GM19035 (cell line): ENCODE data around the gene SRGAP3.

Experiments
- ATAC-seq: cut with Tn5 transposase; IDR thresholded peaks from one replicate; pipeline ENCODE4 v1.9.1; 2021; ENCODE audit not compliant: unreplicated experiment

Gene SRGAP3

GRCh38 chr3:9204253-9204992 is 45.0 kb downstream of the SRGAP3 start:
- ATAC-seq, result no peak

- ATAC-seq, result no peak
Observed at GRCh38 chr3:9203317-9203716, 46.1 kb downstream of the SRGAP3 start.

- ATAC-seq, result no peak
Observed at GRCh38 chr3:9202546-9202945, 46.9 kb downstream of the SRGAP3 start.

- no peak for ATAC-seq
Observed at GRCh38 chr3:9201955-9202354, 47.5 kb downstream of the SRGAP3 start.

- ATAC-seq, result no peak
Observed at GRCh38 chr3:9201266-9201665, 48.2 kb downstream of the SRGAP3 start.

- ATAC-seq, result no peak
Observed at GRCh38 chr3:9199775-9200174, 49.7 kb downstream of the SRGAP3 start.

GRCh38 chr3:9198899-9199335 is 50.5 kb downstream of the SRGAP3 start:
- no peak for ATAC-seq

- ATAC-seq, result no peak
Observed at GRCh38 chr3:9198261-9198660, 51.2 kb downstream of the SRGAP3 start.

- ATAC-seq, result no peak
Observed at GRCh38 chr3:9196020-9196419, 53.4 kb downstream of the SRGAP3 start.

- ATAC-seq, result no peak
Observed at GRCh38 chr3:9195390-9195789, 54.1 kb downstream of the SRGAP3 start.

GRCh38 chr3:9194509-9195184 is 54.8 kb downstream of the SRGAP3 start:
- ATAC-seq, result no peak

GRCh38 chr3:9193633-9194195 is 55.7 kb downstream of the SRGAP3 start:
- no peak for ATAC-seq

- no peak for ATAC-seq
Observed at GRCh38 chr3:9193211-9193610, 56.2 kb downstream of the SRGAP3 start.

- no peak for ATAC-seq
Observed at GRCh38 chr3:9192248-9193025, 57.0 kb downstream of the SRGAP3 start.

- ATAC-seq, result no peak
Observed at GRCh38 chr3:9190276-9190675, 59.2 kb downstream of the SRGAP3 start.

GRCh38 chr3:9188583-9188982 is 60.9 kb downstream of the SRGAP3 start:
- ATAC-seq, result no peak

GRCh38 chr3:9185701-9186100 is 63.7 kb downstream of the SRGAP3 start:
- no peak for ATAC-seq

GRCh38 chr3:9185046-9185445 is 64.4 kb downstream of the SRGAP3 start:
- ATAC-seq, result no peak

GRCh38 chr3:9184461-9184835 is 65.0 kb downstream of the SRGAP3 start:
- ATAC-seq, result no peak

GRCh38 chr3:9183811-9184460 is 65.5 kb downstream of the SRGAP3 start:
- ATAC-seq, result no peak

GRCh38 chr3:9183011-9183410 is 66.4 kb downstream of the SRGAP3 start:
- ATAC-seq, result no peak
